Aorta (tissue), 5 donors: ENCODE measurements around the gene RALGPS2. TPM values are rescaled to one million over a fixed set of nuclear protein-coding genes. Genes with fewer than 3 reads are reported as not detected.

Experiments used
- ATAC-seq: fragments of 200-7000 bp; cut with Tn5 transposase; one replicate; pipeline ENCODE4 v1.9.1; 2022; ENCODE audit warnings: moderate library complexity; ENCODE audit not compliant: low FRiP score
- DNase-seq, 2 donors: peaks; one replicate each; pipeline ENCODE4 v3.0.0-alpha.2; 2020
- H3K27ac ChIP-seq, 2 donors: one replicate each; pipeline ENCODE4 v1.5.1; 2013; ENCODE audit warnings: low read length in 2 of 2, mild to moderate bottlenecking in 2 of 2, moderate library complexity in 2 of 2, control low read depth in 1 of 2, inconsistent platforms in 1 of 2, low read depth in 1 of 2
- H3K27me3 ChIP-seq, 2 donors: one replicate each; pipeline ENCODE4 v1.6.1; 2013; ENCODE audit warnings: control low read depth in 1 of 2, low read length in 1 of 2, mild to moderate bottlenecking in 1 of 2, moderate library complexity in 1 of 2; ENCODE audit not compliant: insufficient read depth in 2 of 2, control insufficient read depth in 1 of 2
- H3K36me3 ChIP-seq, 2 donors: one replicate each; pipeline ENCODE4 v1.6.1; 2013; ENCODE audit warnings: control low read depth in 1 of 2, low read length in 1 of 2, mild to moderate bottlenecking in 1 of 2; ENCODE audit not compliant: insufficient read depth in 2 of 2, control insufficient read depth in 1 of 2
- H3K4me1 ChIP-seq, 2 donors: one replicate each; pipeline ENCODE4 v1.6.1; 2013; ENCODE audit warnings: low read length in 2 of 2, control low read depth in 1 of 2, mild to moderate bottlenecking in 1 of 2, moderate library complexity in 1 of 2; ENCODE audit not compliant: insufficient read depth in 2 of 2, control insufficient read depth in 1 of 2
- H3K4me3 ChIP-seq, 2 donors: one replicate each; pipeline ENCODE4 v1.5.1; 2013; ENCODE audit warnings: low read length in 2 of 2, control low read depth in 1 of 2, mild to moderate bottlenecking in 1 of 2
- H3K9me3 ChIP-seq: one replicate; pipeline ENCODE4 v1.6.1; 2013; ENCODE audit warnings: mild to moderate bottlenecking, low read length; ENCODE audit not compliant: control insufficient read depth
- WGBS, 2 donors: extraction: QIAGEN DNeasy Blood & Tissue Kit; methylation state at CpG; one replicate each; pipeline ENCODE4 v1.1.7; 2013; 5-methylcytosine and 5-hydroxymethylcytosine counted together
- intact Hi-C, 2 donors: fragments of 100-400 bp; cut with DNase I; formaldehyde crosslinking; loops; one replicate each; pipeline versions ENCODE4 v1.14.2 to v1.15.0; 2022
- polyA plus RNA-seq, 2 donors: library from polyadenylated mRNA; stranded (reverse); fragments of 200-250 nt; gene quantifications; one replicate each; pipeline ENCODE4 v1.2.3, GENCODE V29; 2013
- total RNA-seq, 2 donors: library from RNA; stranded (reverse); fragmentation: NEBNext Ultra II Directional; extraction: Animal tissue kit (Norgen Biotek cat#: 25700); gene quantifications; one replicate each; pipeline ENCODE4 v1.2.1, GENCODE V29; 2021
- donor health status: healthy with polysubstance abuse.
- donor health status: Bipolar disorder and iron deficiency.
- donor health status: DM: no; HTN: no; CAD: no.
- donor health status: DM: no; HTN: no; CAD: no.
- donor health status: DM: yes; HTN: yes; CAD: no.

Gene RALGPS2
- total and polyA plus RNA-seq, 4 donors = 0.18 to 14.1 (median 4.8) TPM

- Histone ChIP-seq H3K4me3 (no peak overlapping the region), H3K36me3 (no peaks in the 10 kb centered on the region), H3K27ac (no peak overlapping the region), H3K4me1 (no peaks in the 10 kb centered on the region), H3K27me3 (no peaks in the 10 kb centered on the region), H3K9me3 (no peaks in the 10 kb centered on the region)
- DNase-seq (no peak), ATAC-seq (no peak)
- intact Hi-C loops = no loop called here
- 27 to 29% methylated on average over 2 of the region's 2 CpGs for WGBS, 2 donors
Measured at GRCh38 chr1:178689769-178690168, 35.3 kb upstream of the RALGPS2 start.

GRCh38 chr1:178690496-178690895, 34.5 kb upstream of the RALGPS2 start:
- Histone ChIP-seq H3K27ac (no peak overlapping the region), H3K4me1 (no peaks in the 10 kb centered on the region), H3K9me3 (no peaks in the 10 kb centered on the region), H3K27me3 (no peaks in the 10 kb centered on the region), H3K4me3 (no peak overlapping the region), H3K36me3 (no peaks in the 10 kb centered on the region)
- intact Hi-C loops = no loop called here
- DNase-seq = no peak
- 61 to 66% methylated on average over 5 of the region's 5 CpGs for WGBS, 2 donors
- ATAC-seq = no peak

- no peaks in the 10 kb centered on the region for H3K27me3 ChIP-seq
- H3K36me3 ChIP-seq = no peaks in the 10 kb centered on the region
- intact Hi-C loops = no loop called here
- no peak overlapping the region for H3K27ac ChIP-seq
- 94 to 95% methylated on average over 5 of the region's 5 CpGs for WGBS, 2 donors
- H3K9me3 ChIP-seq = no peaks in the 10 kb centered on the region
- no peaks in the 10 kb centered on the region for H3K4me1 ChIP-seq
- no peak for DNase-seq
- no peak overlapping the region for H3K4me3 ChIP-seq
- ATAC-seq = no peak
Measured at GRCh38 chr1:178692564-178693327, 32.3 kb upstream of the RALGPS2 start.

- ATAC-seq = no peak
- Histone ChIP-seq H3K4me3 (no peak overlapping the region), H3K4me1 (no peaks in the 10 kb centered on the region), H3K9me3 (no peaks in the 10 kb centered on the region), H3K27ac (no peak overlapping the region), H3K27me3 (no peaks in the 10 kb centered on the region), H3K36me3 (no peaks in the 10 kb centered on the region)
- intact Hi-C loops = no loop called here
- DNase-seq = no peak
- 42 to 53% methylated on average over 2 of the region's 2 CpGs for WGBS, 2 donors
Measured at GRCh38 chr1:178693366-178693765, 31.7 kb upstream of the RALGPS2 start.

GRCh38 chr1:178694923-178695525, 30.0 kb upstream of the RALGPS2 start:
- Histone ChIP-seq H3K4me3 (no peak overlapping the region), H3K36me3 (no peaks in the 10 kb centered on the region), H3K4me1 (no peaks in the 10 kb centered on the region), H3K27ac (no peak overlapping the region), H3K27me3 (no peaks in the 10 kb centered on the region), H3K9me3 (no peaks in the 10 kb centered on the region)
- ATAC-seq (no peak), DNase-seq (no peak)
- intact Hi-C loops = no loop called here
- WGBS, 2 donors = 83% methylated on average over 2 of the region's 2 CpGs

GRCh38 chr1:178702146-178702545, 22.9 kb upstream of the RALGPS2 start:
- Histone ChIP-seq H3K27ac (no peak overlapping the region), H3K9me3 (no peaks in the 10 kb centered on the region), H3K4me1 (no peaks in the 10 kb centered on the region), H3K4me3 (no peak overlapping the region), H3K27me3 (no peaks in the 10 kb centered on the region), H3K36me3 (no peaks in the 10 kb centered on the region)
- ATAC-seq = no peak
- no peak for DNase-seq
- 49 to 59% methylated on average over 2 of the region's 2 CpGs for WGBS, 2 donors
- intact Hi-C loops = no loop called here

- Histone ChIP-seq H3K4me3 (no peak overlapping the region), H3K9me3 (no peaks in the 10 kb centered on the region), H3K27ac (no peak overlapping the region), H3K4me1 (no peaks in the 10 kb centered on the region), H3K36me3 (no peaks in the 10 kb centered on the region), H3K27me3 (no peaks in the 10 kb centered on the region)
- no peak for ATAC-seq
- 72 to 85% methylated on average over 1 of the region's 1 CpG for WGBS, 2 donors
- DNase-seq = no peak
- intact Hi-C loops = no loop called here
Measured at GRCh38 chr1:178704833-178705232, 20.2 kb upstream of the RALGPS2 start.

GRCh38 chr1:178706432-178706831, 18.6 kb upstream of the RALGPS2 start:
- intact Hi-C loops = no loop called here
- no peak for DNase-seq
- WGBS, 2 donors = 31 to 41% methylated on average over 2 of the region's 2 CpGs

GRCh38 chr1:178713259-178713658, 11.8 kb upstream of the RALGPS2 start:
- WGBS, 2 donors = 50 to 52% methylated on average over 2 of the region's 2 CpGs
- H3K36me3 ChIP-seq = no peaks in the 10 kb centered on the region
- ATAC-seq = no peak
- H3K27me3 ChIP-seq = no peaks in the 10 kb centered on the region
- no peak overlapping the region for H3K27ac ChIP-seq
- no peaks in the 10 kb centered on the region for H3K4me1 ChIP-seq
- no peak overlapping the region for H3K4me3 ChIP-seq
- DNase-seq = no peak
- no peaks in the 10 kb centered on the region for H3K9me3 ChIP-seq
- intact Hi-C loops = no loop called here

More at GRCh38 chr1:178706432-178706831, 18.6 kb upstream of the RALGPS2 start:
- Histone ChIP-seq H3K4me1 (no peaks in the 10 kb centered on the region), H3K4me3 (no peak overlapping the region), H3K9me3 (no peaks in the 10 kb centered on the region), H3K27ac (no peak overlapping the region), H3K36me3 (no peaks in the 10 kb centered on the region), H3K27me3 (no peaks in the 10 kb centered on the region)
- ATAC-seq = no peak
